Lower lobe of right lung (tissue), 2 donors: ENCODE measurements around the gene DMAC2. TPM values are rescaled to one million over a fixed set of nuclear protein-coding genes. Genes with fewer than 3 reads are reported as not detected.

ENCODE experiments used
- ATAC-seq, 2 donors: fragments of 200-7000 bp; cut with Tn5 transposase; one replicate each; pipeline ENCODE4 v1.9.1; 2020 to 2022; ENCODE audit warnings: mild to moderate bottlenecking in 2 of 2, moderate library complexity in 2 of 2
- DNase-seq: peaks from one replicate; pipeline ENCODE4 v3.0.0-alpha.2; 2020
- H3K27ac ChIP-seq: fragments of 200-600 bp; one replicate; pipeline ENCODE4 v1.8.0; 2022
- H3K27me3 ChIP-seq: fragments of 200-600 bp; one replicate; pipeline ENCODE4 v1.8.0; 2022; ENCODE audit warnings: low read depth
- H3K36me3 ChIP-seq: fragments of 200-600 bp; one replicate; pipeline ENCODE4 v1.8.0; 2022; ENCODE audit warnings: mild to moderate bottlenecking
- H3K4me1 ChIP-seq: fragments of 200-600 bp; one replicate; pipeline ENCODE4 v1.8.0; 2022
- H3K4me3 ChIP-seq: fragments of 200-600 bp; one replicate; pipeline ENCODE4 v1.8.0; 2022; ENCODE audit warnings: mild to moderate bottlenecking
- H3K9me3 ChIP-seq: fragments of 200-600 bp; one replicate; pipeline ENCODE4 v1.8.0; 2022
- CTCF ChIP-seq: fragments of 200-600 bp; IDR thresholded peaks from one replicate; pipeline ENCODE4 v1.8.0; 2022; ENCODE audit warnings: antibody characterized with exemption, mild to moderate bottlenecking
- intact Hi-C: fragments of 100-400 bp; cut with DNase I; formaldehyde crosslinking; loops from one replicate; pipeline ENCODE4 v1.11.0; 2022
- total RNA-seq: library from RNA; stranded (reverse); fragmentation: NEBNext Ultra II Directional; extraction: Animal tissue kit (Norgen Biotek cat#: 25700); gene quantifications from one replicate; pipeline ENCODE4 v1.2.1, GENCODE V29; 2021
- donor health status: DM: no; HTN: yes; CAD: no; lungs with severe emphysema.

The DMAC2 gene
- total RNA-seq, 1 donor from 2014 or later, result 57.7 TPM

GRCh38 chr19:41449079-41449864 lies 9.6 kb upstream of the DMAC2 start:
- DNase-seq (peak; percentile 81), ATAC-seq (peak; percentile 94 to 95)
- H3K27ac ChIP-seq, result no peak overlapping the region
- H3K4me3 ChIP-seq, result peak overlapping the region; percentile 37
- peak; percentile 99 for TF ChIP-seq CTCF
- intact Hi-C loops, result no loop called here
- peaks cover 23% of the 10 kb centered on the region for H3K4me1 ChIP-seq
- no peaks in the 10 kb centered on the region for H3K36me3 ChIP-seq
- H3K9me3 ChIP-seq, result no peaks in the 10 kb centered on the region
- no peaks in the 10 kb centered on the region for H3K27me3 ChIP-seq

- DNase-seq (no peak), ATAC-seq (no peak)
- H3K36me3 ChIP-seq, result no peaks in the 10 kb centered on the region
- H3K27me3 ChIP-seq, result no peaks in the 10 kb centered on the region
- H3K9me3 ChIP-seq, result no peaks in the 10 kb centered on the region
- peak overlapping the region; percentile 36 for H3K27ac ChIP-seq
- peaks cover 23% of the 10 kb centered on the region for H3K4me1 ChIP-seq
- H3K4me3 ChIP-seq, result peak overlapping the region; percentile 44
- no peak for TF ChIP-seq CTCF
- intact Hi-C loops, result no loop called here
These were observed 8.1 kb upstream of the DMAC2 start for GRCh38 chr19:41447732-41448332.

- Histone ChIP-seq H3K4me1 (peaks cover 23% of the 10 kb centered on the region), H3K4me3 (no peak overlapping the region), H3K27ac (no peak overlapping the region), H3K9me3 (no peaks in the 10 kb centered on the region), H3K36me3 (no peaks in the 10 kb centered on the region), H3K27me3 (no peaks in the 10 kb centered on the region)
- intact Hi-C loops, result no loop called here
- no peak for TF ChIP-seq CTCF
- DNase-seq (no peak), ATAC-seq (no peak)
These were observed 5.9 kb upstream of the DMAC2 start for GRCh38 chr19:41445575-41445974.

- DNase-seq, result no peak
- Histone ChIP-seq H3K4me1 (peaks cover 25% of the 10 kb centered on the region), H3K36me3 (no peaks in the 10 kb centered on the region), H3K27me3 (no peaks in the 10 kb centered on the region), H3K9me3 (no peaks in the 10 kb centered on the region), H3K27ac (no peak overlapping the region), H3K4me3 (no peak overlapping the region)
- no peak for ATAC-seq
- intact Hi-C loops, result no loop called here
- no peak for TF ChIP-seq CTCF
These were observed 4.2 kb upstream of the DMAC2 start for GRCh38 chr19:41443813-41444455.

- no peak within 1 kb of the TSS for H3K4me3 ChIP-seq
- intact Hi-C loops, result no loop called here
- H3K9me3 ChIP-seq, result no peaks in the 10 kb centered on the region
- peaks cover 21% of the 10 kb centered on the region for H3K4me1 ChIP-seq
- TF ChIP-seq CTCF, result no peak
- peaks cover 5% of the 10 kb centered on the region for H3K36me3 ChIP-seq
- ATAC-seq (no peak), DNase-seq (no peak)
- no peak within 1 kb of the TSS for H3K27ac ChIP-seq
- H3K27me3 ChIP-seq, result no peaks in the 10 kb centered on the region
These were observed 3.0 kb upstream of the DMAC2 start, which contains the start of gene ERICH4 for GRCh38 chr19:41442473-41443355. TSS of gene ERICH4 (plus strand) at chr19:41443156. CDS start at chr19:41443170, 14 bp downstream.
